VCaP (cell line): Measurements from ENCODE around the gene GEMIN8.

Experiments used
- H3K27ac ChIP-seq: fragments of 450-650 bp; 2 replicates; pipeline ENCODE4 v1.5.1; 2017
- TF ChIP-seq, protein P1 (sequence below): fragments of 450-650 bp; conservative IDR thresholded peaks from 2 replicates; pipeline ENCODE4 v1.5.1; 2017; ENCODE audit warnings: mild to moderate bottlenecking, moderate library complexity

The GEMIN8 gene

DNA sequence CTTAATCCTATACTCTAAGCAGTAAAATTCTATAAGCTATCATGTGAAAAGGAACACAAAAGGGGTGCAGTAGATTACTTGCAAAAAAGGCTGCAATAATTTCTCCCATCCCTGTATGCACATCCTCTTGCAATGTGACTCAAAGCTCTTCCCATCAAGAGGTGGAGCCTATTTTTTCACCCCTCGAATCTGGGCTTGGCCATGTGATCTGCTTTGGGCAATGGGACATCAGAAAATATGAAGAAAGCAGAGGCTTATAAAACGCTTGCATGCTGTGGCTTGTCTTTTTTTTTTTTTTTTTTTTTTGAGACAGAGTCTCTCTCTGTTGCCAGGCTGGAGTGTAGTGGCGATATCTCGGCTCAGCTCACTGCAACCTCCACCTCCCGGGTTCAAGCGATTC is 33.0 kb downstream of the GEMIN8 start:
- H3K27ac ChIP-seq, result no peak overlapping the region
- TF ChIP-seq, protein P1, sequence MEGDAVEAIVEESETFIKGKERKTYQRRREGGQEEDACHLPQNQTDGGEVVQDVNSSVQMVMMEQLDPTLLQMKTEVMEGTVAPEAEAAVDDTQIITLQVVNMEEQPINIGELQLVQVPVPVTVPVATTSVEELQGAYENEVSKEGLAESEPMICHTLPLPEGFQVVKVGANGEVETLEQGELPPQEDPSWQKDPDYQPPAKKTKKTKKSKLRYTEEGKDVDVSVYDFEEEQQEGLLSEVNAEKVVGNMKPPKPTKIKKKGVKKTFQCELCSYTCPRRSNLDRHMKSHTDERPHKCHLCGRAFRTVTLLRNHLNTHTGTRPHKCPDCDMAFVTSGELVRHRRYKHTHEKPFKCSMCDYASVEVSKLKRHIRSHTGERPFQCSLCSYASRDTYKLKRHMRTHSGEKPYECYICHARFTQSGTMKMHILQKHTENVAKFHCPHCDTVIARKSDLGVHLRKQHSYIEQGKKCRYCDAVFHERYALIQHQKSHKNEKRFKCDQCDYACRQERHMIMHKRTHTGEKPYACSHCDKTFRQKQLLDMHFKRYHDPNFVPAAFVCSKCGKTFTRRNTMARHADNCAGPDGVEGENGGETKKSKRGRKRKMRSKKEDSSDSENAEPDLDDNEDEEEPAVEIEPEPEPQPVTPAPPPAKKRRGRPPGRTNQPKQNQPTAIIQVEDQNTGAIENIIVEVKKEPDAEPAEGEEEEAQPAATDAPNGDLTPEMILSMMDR, result no peak

DNA sequence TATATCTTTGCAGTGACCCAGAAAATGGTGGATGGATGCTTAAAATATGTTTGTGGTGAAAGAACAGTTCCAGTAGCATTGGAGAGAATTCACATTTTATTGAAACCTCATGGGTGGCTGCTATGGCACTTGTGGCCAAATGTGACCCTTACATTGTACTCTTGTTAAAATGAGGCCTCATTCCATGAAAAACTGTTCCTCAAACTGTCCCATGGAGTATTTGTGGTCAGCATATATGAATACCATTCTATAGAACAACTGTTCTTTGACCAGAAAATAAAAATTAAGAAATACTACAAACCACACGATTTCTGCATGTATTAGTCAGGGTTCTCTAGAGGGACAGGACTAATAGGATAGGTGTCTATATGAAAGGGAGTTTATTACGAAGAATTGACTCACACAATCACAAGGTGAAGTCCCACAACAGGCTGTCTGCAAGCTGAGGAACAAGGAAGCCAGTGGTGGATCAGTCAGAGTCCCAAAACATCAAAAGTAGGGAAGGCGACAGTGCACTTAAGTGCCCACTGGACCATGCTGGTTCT is 35.1 kb downstream of the GEMIN8 start:
- H3K27ac ChIP-seq, result no peak overlapping the region
- TF ChIP-seq, protein P1, result no peak

DNA sequence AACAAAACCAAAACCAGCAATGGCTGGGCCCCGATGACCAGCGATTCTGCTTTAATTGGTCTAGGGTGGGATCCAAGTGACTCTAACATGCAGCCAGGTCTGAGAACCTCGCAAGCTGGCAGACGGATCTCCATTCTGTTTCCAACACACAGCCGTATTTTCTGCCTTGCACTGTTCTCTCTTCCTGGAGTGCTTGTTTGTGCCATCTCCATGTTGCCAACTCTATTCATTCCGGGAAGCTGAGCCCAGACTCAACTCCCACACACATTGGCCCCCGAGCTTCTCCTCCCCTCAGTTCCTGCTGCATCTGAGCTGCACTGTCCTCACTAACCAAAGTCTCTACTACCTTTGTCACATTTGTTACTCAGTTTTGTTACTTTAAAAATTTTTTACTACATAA is 35.6 kb downstream of the GEMIN8 start:
- TF ChIP-seq, protein P1, result no peak
- no peak overlapping the region for H3K27ac ChIP-seq

DNA sequence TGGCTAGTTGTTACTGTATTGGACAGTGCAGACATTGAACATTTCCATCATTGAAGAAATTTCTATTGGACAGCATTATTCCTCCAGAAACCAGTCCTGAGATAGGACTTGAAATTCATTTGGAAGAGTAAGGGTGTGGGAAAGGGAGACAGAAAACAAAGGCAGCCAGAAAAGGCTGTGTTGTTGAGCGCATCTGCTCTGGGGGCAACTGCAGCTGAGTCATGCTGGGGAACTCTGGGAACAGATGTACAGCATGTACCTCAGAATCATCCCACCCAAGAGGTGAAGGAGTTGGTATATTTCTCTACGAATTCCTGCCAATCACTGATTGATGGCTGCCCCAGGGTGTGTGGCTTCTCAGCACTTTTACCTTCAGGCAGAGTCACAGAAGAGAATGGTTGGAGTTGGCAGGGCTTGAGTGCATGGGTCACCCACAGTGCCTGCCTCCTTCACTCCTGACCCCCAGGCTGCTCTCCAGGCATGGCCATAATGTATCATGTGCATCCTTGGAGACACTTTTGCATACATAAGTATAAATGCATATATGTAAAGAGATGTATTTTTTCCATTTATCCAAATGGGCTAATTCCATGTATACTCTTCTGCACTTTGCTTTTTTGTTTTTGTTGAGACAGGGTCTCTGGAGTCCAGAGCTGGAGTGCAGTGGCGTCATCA is 39.4 kb downstream of the GEMIN8 start:
- TF ChIP-seq, protein P1, result no peak
- no peak overlapping the region for H3K27ac ChIP-seq

DNA sequence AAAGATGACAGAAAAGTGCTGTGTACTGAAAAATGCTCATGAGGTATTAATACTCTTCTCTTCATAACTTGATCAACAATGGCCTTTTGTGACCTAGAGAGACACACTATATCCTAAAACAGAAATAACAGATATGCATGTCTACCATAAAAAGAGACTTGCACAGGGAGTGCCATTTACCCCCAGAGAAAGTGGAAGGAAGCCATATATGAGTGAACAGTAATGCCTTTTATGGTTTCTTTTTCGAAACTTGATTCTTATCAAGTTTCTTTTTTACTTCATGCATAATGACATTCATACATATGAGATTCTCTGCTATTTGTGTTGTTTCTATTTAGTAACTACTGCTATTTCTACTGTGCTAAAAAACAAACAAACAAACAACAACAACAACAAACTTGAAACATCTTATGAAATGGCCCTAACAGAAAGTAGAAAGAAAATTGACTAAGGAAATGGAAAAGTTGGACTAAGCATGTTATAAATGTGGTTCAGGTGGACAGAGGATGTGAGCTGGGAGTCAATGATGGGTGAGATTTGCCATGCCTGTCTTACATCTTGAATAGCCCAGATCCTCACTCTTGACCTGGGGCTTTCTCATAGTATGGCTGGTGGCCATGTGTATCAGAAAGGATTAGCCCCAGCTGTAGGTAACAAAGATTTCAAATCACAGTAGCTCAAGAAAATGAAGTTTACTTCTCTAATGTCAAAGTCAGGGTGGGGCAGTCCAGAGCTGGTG is 43.8 kb downstream of the GEMIN8 start:
- H3K27ac ChIP-seq, result no peak overlapping the region
- TF ChIP-seq, protein P1, result no peak

DNA sequence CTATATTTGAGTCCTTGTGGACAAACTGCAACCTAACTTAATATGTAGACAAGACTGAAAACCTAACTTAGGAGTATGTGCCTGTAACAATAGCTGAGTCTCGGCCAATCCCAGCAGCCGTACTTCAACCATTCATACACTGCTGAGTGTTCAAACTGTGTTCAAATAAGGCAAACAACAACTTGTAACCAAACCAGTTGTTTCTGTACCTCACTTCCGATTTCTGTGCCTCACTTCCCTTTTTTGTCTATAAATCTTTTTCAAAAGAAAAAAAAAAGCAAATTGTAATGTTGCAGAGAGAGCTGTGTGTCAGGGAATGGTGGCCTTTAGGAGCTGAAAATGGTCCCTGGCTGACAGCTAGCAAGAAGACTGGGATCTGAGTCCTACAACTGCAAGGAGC is 46.0 kb downstream of the GEMIN8 start:
- TF ChIP-seq, protein P1, result no peak
- H3K27ac ChIP-seq, result no peak overlapping the region

DNA sequence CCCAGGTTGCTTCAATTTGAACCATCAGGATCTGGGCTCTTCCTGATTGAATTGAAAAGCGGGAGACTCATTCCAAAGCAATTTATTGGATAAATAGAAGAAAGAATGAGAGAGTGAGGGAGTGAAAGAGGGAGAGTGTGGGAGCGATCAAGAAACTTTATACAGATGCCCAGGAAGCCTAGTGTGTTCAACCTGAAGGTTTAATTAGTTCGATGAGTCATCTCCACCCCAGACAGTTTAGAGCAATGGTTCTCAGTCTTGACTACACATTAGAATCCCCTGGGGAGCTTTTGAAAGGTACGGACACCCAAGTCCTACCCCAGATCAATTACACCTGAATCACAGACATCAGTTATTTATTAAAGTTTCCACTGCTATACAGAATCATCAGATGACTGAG is 61.5 kb downstream of the GEMIN8 start:
- no peak overlapping the region for H3K27ac ChIP-seq
- TF ChIP-seq, protein P1, result no peak
